Measurements from ENCODE around the gene MAP1LC3A. TPM values are rescaled to one million over a fixed set of nuclear protein-coding genes. Genes with fewer than 3 reads are reported as not detected.

The MAP1LC3A gene
- total RNA-seq, 1 donor from 2014 or later: 5.5 TPM

- Mint-ChIP-seq H3K27ac (no peak overlapping the region), H3K4me3 (no peak overlapping the region), H3K9me3 (no peaks in the 10 kb centered on the region), H3K4me1 (no peaks in the 10 kb centered on the region), H3K27me3 (ENCODE audit: insufficient read depth, low read depth) (peaks cover 2% of the 10 kb centered on the region), H3K36me3 (peaks cover 6% of the 10 kb centered on the region)
- no peaks in the 10 kb centered on the region for H4K20me1 ChIP-seq (ENCODE audit: low read depth)
- no peaks in the 10 kb centered on the region for H3K9me3 ChIP-seq (ENCODE audit: low read depth)
- no peaks in the 10 kb centered on the region for H3K79me2 ChIP-seq (ENCODE audit: low read depth)
- H3K4me1 ChIP-seq: peaks cover 4% of the 10 kb centered on the region
- TF ChIP-seq CTCF (IDR thresholded peaks at IDR 0.05): no peak
- TF ChIP-seq EZH2 (IDR thresholded peaks at IDR 0.05): no peak
- no peaks in the 10 kb centered on the region for H3K36me3 ChIP-seq
- DNase-seq (ENCODE audit: low spot score): peak; percentile 35
- no peak overlapping the region for H3K4me3 ChIP-seq
- no peaks in the 10 kb centered on the region for H3K27me3 ChIP-seq
- no peak overlapping the region for H3K9ac ChIP-seq
- H2AFZ ChIP-seq (replicated peaks): no peak overlapping the region
- H3K4me2 ChIP-seq: no peak overlapping the region
- H3F3A ChIP-seq (ENCODE audit: low read depth): no peaks in the 10 kb centered on the region
- no peak overlapping the region for H3K27ac ChIP-seq
Observed at GRCh38 chr20:34581341-34582184, 23.0 kb downstream of the MAP1LC3A start.

DNA sequence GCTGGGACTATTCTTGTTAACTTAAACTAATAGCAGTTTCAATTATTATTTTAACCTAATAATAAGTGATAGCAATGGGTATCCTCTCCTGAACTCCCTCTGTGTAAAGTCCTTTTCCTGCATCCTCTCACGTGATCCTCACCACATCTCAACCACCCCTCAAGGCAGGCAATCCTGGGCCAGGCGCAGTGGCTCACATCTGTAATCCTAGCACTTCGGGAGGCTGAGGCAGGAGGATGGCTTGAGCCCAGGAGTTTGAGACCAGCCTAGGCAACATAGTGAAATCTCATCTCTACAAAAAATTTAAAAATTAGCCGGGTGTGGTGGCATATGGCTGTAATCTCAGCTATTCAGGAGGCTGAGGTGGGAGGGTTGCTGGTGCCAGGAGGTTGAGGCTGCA lies 23.7 kb downstream of the MAP1LC3A start:
- Histone ChIP-seq H4K20me1 (ENCODE audit: low read depth) (no peaks in the 10 kb centered on the region), H3K27ac (no peak overlapping the region), H3K4me3 (no peak overlapping the region), H3K27me3 (no peaks in the 10 kb centered on the region), H3F3A (ENCODE audit: low read depth) (no peaks in the 10 kb centered on the region), H3K4me1 (peaks cover 4% of the 10 kb centered on the region), H3K79me2 (ENCODE audit: low read depth) (no peaks in the 10 kb centered on the region), H3K9me3 (ENCODE audit: low read depth) (no peaks in the 10 kb centered on the region), H3K4me2 (no peak overlapping the region), H3K36me3 (no peaks in the 10 kb centered on the region), H3K9ac (no peak overlapping the region), H2AFZ (replicated peaks) (no peak overlapping the region)
- no peaks in the 10 kb centered on the region for H3K4me1 Mint-ChIP-seq
- TF ChIP-seq CTCF (IDR thresholded peaks at IDR 0.05) (no peak), EZH2phosphoT487 (IDR thresholded peaks at IDR 0.05) (no peak), EZH2 (IDR thresholded peaks at IDR 0.05) (no peak)
- no peak overlapping the region for H3K4me3 Mint-ChIP-seq
- H3K36me3 Mint-ChIP-seq: peaks cover 6% of the 10 kb centered on the region
- no peak overlapping the region for H3K27ac Mint-ChIP-seq
- H3K27me3 Mint-ChIP-seq (ENCODE audit: insufficient read depth, low read depth): peaks cover 2% of the 10 kb centered on the region
- no peak for DNase-seq (ENCODE audit: low spot score)
- no peaks in the 10 kb centered on the region for H3K9me3 Mint-ChIP-seq

GRCh38 chr20:34582911-34583310 lies 24.4 kb downstream of the MAP1LC3A start:
- Histone ChIP-seq H3F3A (ENCODE audit: low read depth) (no peaks in the 10 kb centered on the region), H3K9ac (no peak overlapping the region), H2AFZ (replicated peaks) (no peak overlapping the region), H3K9me3 (ENCODE audit: low read depth) (no peaks in the 10 kb centered on the region), H3K27ac (no peak overlapping the region), H3K36me3 (no peaks in the 10 kb centered on the region), H3K79me2 (ENCODE audit: low read depth) (no peaks in the 10 kb centered on the region), H3K4me1 (peaks cover 4% of the 10 kb centered on the region), H4K20me1 (ENCODE audit: low read depth) (no peaks in the 10 kb centered on the region), H3K27me3 (no peaks in the 10 kb centered on the region), H3K4me2 (no peak overlapping the region), H3K4me3 (no peak overlapping the region)
- DNase-seq (ENCODE audit: low spot score): no peak
- Mint-ChIP-seq H3K27ac (no peak overlapping the region), H3K36me3 (peaks cover 10% of the 10 kb centered on the region), H3K27me3 (ENCODE audit: insufficient read depth, low read depth) (peaks cover 2% of the 10 kb centered on the region), H3K4me3 (no peak overlapping the region), H3K9me3 (no peaks in the 10 kb centered on the region), H3K4me1 (no peaks in the 10 kb centered on the region)
- TF ChIP-seq CTCF (IDR thresholded peaks at IDR 0.05): no peak
- TF ChIP-seq EZH2phosphoT487 (IDR thresholded peaks at IDR 0.05): no peak
- TF ChIP-seq EZH2 (IDR thresholded peaks at IDR 0.05): no peak

Data from neural progenitor cell (in vitro differentiated cells).